Chondrocyte (in vitro differentiated cells): ENCODE measurements around the gene PAK5. TPM values are rescaled to one million over a fixed set of nuclear protein-coding genes. Genes with fewer than 3 reads are reported as not detected.
A peak's percentile ranks its signal among the peaks of the same experiment; 100 is the strongest.

Source experiments
- DNase-seq: peaks from one replicate; pipeline ENCODE4 v3.0.0; 2021; ENCODE audit warnings: mixed read lengths, low spot score
- H3K27ac Mint-ChIP-seq: one replicate; pipeline ENCODE4 v1.8.0; 2021; ENCODE audit warnings: mild to moderate bottlenecking, moderate library complexity, mixed read lengths; ENCODE audit not compliant: unreplicated experiment
- H3K27me3 Mint-ChIP-seq: 2 replicates; pipeline ENCODE4 v1.8.0; 2021; ENCODE audit warnings: low read depth, mixed read lengths
- H3K36me3 Mint-ChIP-seq: 2 replicates; pipeline ENCODE4 v1.8.0; 2021; ENCODE audit warnings: low read depth, mixed read lengths
- H3K4me1 Mint-ChIP-seq: 2 replicates; pipeline ENCODE4 v1.8.0; 2021; ENCODE audit warnings: low read depth, mild to moderate bottlenecking, mixed read lengths
- H3K4me3 Mint-ChIP-seq: one replicate; pipeline ENCODE4 v1.8.0; 2021; ENCODE audit warnings: mild to moderate bottlenecking, moderate library complexity, mixed read lengths; ENCODE audit not compliant: unreplicated experiment
- H3K9me3 Mint-ChIP-seq: 2 replicates; pipeline ENCODE4 v1.8.0; 2021; ENCODE audit warnings: low read depth, mixed read lengths
- total RNA-seq: library from RNA; stranded (reverse); gene quantifications from 3 replicates; pipeline ENCODE4 v1.2.1, GENCODE V29; 2021
- TF ChIP-seq, protein P1 (sequence below): fragments of 200-600 bp; sonication (generic); IDR thresholded peaks from 2 replicates; pipeline ENCODE4 v1.5.0; 2021; ENCODE audit warnings: antibody characterized with exemption, mild to moderate bottlenecking, moderate library complexity

The PAK5 gene
- total RNA-seq, 1 donor from 2014 or later, result not detected

GRCh38 chr20:9610665-9611064, 228.2 kb downstream of the PAK5 start:
- DNase-seq, result no peak
- no peaks in the 10 kb centered on the region for H3K9me3 Mint-ChIP-seq

DNA sequence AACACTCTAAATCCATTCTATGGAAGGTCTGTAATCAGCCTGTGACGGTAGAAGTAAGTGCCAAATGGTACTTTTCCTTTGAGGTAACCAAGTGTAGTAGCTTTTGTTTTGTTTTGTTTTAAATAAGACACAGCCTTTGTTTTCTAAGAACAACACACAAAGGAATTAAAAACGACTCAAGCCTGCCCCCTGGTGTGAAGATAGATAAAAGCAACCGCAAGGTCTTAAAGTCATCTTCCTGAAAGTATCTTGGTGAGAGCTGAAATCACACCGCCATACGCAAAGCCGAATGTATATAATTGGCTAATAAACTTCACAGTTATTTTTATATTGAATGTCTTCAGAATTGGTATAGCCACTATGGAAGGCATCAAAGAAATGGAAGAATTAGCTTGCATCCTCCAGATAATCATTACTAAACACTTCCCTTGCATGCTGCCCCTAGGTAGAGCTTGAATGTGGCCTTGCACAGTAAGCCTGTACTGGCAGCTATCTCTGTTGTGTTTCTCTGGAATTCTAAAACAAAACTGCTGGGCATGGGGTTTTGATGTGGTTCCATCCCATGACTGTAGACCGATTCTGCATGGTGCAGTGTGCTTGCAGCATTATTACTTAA, 228.9 kb downstream of the PAK5 start:
- H3K27ac Mint-ChIP-seq, result no peak overlapping the region
- H3K9me3 Mint-ChIP-seq, result no peaks in the 10 kb centered on the region
- TF ChIP-seq, protein P1, sequence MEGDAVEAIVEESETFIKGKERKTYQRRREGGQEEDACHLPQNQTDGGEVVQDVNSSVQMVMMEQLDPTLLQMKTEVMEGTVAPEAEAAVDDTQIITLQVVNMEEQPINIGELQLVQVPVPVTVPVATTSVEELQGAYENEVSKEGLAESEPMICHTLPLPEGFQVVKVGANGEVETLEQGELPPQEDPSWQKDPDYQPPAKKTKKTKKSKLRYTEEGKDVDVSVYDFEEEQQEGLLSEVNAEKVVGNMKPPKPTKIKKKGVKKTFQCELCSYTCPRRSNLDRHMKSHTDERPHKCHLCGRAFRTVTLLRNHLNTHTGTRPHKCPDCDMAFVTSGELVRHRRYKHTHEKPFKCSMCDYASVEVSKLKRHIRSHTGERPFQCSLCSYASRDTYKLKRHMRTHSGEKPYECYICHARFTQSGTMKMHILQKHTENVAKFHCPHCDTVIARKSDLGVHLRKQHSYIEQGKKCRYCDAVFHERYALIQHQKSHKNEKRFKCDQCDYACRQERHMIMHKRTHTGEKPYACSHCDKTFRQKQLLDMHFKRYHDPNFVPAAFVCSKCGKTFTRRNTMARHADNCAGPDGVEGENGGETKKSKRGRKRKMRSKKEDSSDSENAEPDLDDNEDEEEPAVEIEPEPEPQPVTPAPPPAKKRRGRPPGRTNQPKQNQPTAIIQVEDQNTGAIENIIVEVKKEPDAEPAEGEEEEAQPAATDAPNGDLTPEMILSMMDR, result peak; percentile 97
- no peaks in the 10 kb centered on the region for H3K36me3 Mint-ChIP-seq
- no peak overlapping the region for H3K4me3 Mint-ChIP-seq
- no peak for DNase-seq
- H3K4me1 Mint-ChIP-seq, result no peaks in the 10 kb centered on the region
- no peaks in the 10 kb centered on the region for H3K27me3 Mint-ChIP-seq

More at GRCh38 chr20:9610665-9611064, 228.2 kb downstream of the PAK5 start:
- Mint-ChIP-seq H3K4me1 (no peaks in the 10 kb centered on the region), H3K27me3 (no peaks in the 10 kb centered on the region), H3K4me3 (no peak overlapping the region), H3K36me3 (no peaks in the 10 kb centered on the region), H3K27ac (no peak overlapping the region)
- TF ChIP-seq, protein P1, result no peak

DNA sequence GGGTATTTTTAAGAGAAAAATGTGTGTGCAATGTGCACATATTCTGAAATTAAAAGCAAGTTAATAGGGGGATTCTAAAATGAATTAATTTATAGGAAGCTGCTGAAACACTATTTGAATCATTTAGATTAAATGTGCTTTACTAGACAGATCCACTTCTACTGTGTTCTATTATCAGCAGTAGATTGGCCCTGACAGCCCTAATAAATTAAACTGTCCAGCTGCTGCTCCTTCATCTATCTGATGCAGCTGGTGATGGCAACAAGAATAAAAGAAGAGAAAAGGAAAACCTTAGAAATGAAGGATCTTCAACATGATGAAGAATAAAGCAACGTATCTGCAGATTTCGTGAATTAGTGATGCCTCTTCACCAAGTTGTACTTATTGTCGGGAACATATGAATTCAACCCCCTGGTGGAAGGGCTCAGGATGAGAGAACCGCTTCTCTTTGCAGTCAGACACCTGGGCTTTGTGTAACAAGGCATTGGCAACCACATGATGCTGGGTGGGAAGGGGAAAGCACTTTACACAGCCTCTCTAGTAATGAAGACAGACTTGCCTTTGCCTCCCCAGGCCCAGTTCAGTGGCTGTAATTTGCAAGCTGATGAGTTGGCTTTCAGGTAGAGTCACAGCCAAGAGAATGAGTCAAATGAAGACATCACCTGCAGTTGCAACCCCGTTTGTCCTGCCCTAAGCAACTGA, 230.1 kb downstream of the PAK5 start:
- no peak overlapping the region for H3K27ac Mint-ChIP-seq
- TF ChIP-seq, protein P1, result no peak
- no peak for DNase-seq
- no peak overlapping the region for H3K4me3 Mint-ChIP-seq
- no peaks in the 10 kb centered on the region for H3K36me3 Mint-ChIP-seq
- no peaks in the 10 kb centered on the region for H3K27me3 Mint-ChIP-seq
- no peaks in the 10 kb centered on the region for H3K4me1 Mint-ChIP-seq
- H3K9me3 Mint-ChIP-seq, result no peaks in the 10 kb centered on the region

GRCh38 chr20:9602847-9603183, 236.1 kb downstream of the PAK5 start:
- peaks cover 2% of the 10 kb centered on the region for H3K36me3 Mint-ChIP-seq
- H3K4me3 Mint-ChIP-seq, result no peak overlapping the region
- TF ChIP-seq, protein P1, result no peak
- no peak for DNase-seq
- H3K4me1 Mint-ChIP-seq, result no peaks in the 10 kb centered on the region
- peaks cover 3% of the 10 kb centered on the region for H3K27me3 Mint-ChIP-seq
- peaks cover 6% of the 10 kb centered on the region for H3K9me3 Mint-ChIP-seq
- H3K27ac Mint-ChIP-seq, result no peak overlapping the region

DNA sequence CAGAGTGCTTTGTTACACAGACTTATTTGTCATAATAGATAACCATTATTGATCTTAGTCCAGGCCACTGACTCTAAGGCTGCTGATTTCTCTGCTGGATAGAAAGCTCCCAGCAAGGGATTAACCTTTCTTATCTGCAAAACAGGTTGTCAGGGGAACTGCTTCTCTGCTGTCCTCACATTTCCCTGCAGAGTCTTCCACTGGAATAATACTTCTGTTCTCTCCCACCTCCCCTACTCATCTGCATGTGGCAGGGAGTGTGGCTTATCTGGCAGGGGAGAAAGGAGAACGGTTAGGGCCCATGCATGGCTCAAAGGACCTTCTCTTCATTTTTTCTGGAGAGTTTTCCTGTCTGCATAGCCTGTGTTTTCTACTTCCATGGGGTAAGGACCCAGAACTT, 238.3 kb downstream of the PAK5 start:
- H3K9me3 Mint-ChIP-seq, result peaks cover 6% of the 10 kb centered on the region
- no peak for DNase-seq
- TF ChIP-seq, protein P1, result no peak
- H3K27ac Mint-ChIP-seq, result no peak overlapping the region
- H3K4me1 Mint-ChIP-seq, result no peaks in the 10 kb centered on the region
- H3K27me3 Mint-ChIP-seq, result peaks cover 3% of the 10 kb centered on the region
- peaks cover 2% of the 10 kb centered on the region for H3K36me3 Mint-ChIP-seq
- no peak overlapping the region for H3K4me3 Mint-ChIP-seq
